ENCODE measurements around the gene ATR.

GRCh38 chr3:142597906-142598305 lies 19.4 kb upstream of the ATR start:
- TF ChIP-seq CTCF (IDR thresholded peaks at IDR 0.05; ENCODE audit: low read depth, low read length): no peak
- no peak for TF ChIP-seq EZH2phosphoT487 (IDR thresholded peaks at IDR 0.05; ENCODE audit: low read depth)

Data from OCI-LY3 (cell line).